Lower leg skin (tissue), 3 donors: ENCODE results near the gene CLEC16A.

Experiments
- CTCF ChIP-seq, 3 donors: fragments of 450-650 bp; IDR thresholded peaks; one replicate each; pipeline ENCODE4 v1.5.1; 2016; ENCODE audit warnings: antibody characterized with exemption in 3 of 3, mild to moderate bottlenecking in 3 of 3, moderate library complexity in 2 of 3
- POLR2A ChIP-seq, 2 donors: fragments of 450-650 bp; IDR thresholded peaks; one replicate each; pipeline ENCODE4 v1.6.1; 2016 to 2017; ENCODE audit warnings: antibody characterized with exemption in 2 of 2, mild to moderate bottlenecking in 1 of 2, moderate library complexity in 1 of 2

- TF ChIP-seq POLR2A (IDR thresholded peaks at IDR 0.05) (no peak), CTCF (IDR thresholded peaks at IDR 0.05) (no peak)
Measured at GRCh38 chr16:11102523-11102898, 158.1 kb downstream of the CLEC16A start.
